ENCODE data around the gene CAMKMT. TPM values are rescaled to one million over a fixed set of nuclear protein-coding genes. Genes with fewer than 3 reads are reported as not detected.
A peak's percentile ranks its signal among the peaks of the same experiment; 100 is the strongest.
"Not testable (repeated sequence)": the region's sequence is repeated elsewhere in the genome, so short reads cannot be mapped to it uniquely, and the experiment has no call there.

CAMKMT gene
- total RNA-seq, 1 experiment from 2014 or later: 6.6 TPM

DNA sequence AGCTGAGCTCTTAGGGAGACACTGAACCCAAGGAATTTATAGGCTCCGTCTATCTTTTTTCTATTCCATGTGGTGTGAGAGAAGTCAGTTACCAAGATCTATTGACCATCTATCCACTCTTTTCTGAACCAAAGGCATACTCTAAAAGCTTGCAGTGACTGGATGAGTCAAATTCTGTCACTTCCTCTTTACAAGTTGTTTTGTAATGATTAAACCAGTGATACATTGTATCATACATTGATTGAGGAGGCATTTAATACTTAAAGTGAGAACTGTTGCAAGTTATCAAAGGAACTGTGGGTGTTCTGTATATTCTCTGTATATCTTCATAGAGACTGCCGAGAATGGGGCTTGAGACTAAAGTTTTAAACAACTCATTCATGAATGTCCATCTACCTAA is 188.8 kb downstream of the CAMKMT start:
- DNase-seq (ENCODE audit: low read depth): no peak

DNA sequence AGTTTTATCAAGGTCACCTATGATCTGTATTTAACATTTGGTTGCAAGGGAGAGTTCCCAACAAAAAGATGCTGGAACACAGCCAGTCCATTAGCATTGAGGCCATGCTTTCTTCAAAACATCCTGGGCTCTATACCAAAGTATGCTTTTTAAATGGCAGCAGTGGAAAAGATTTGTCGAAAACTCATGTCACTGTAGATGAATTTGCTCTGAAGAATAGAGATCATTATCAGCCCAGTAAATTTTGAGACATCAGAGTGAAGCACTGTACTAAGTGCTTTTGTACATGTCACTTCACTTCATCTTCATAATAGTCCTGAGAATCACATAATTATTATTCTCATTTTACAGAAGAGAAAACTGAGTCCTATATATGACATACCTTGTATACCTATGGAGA is 189.8 kb downstream of the CAMKMT start:
- no peak for DNase-seq (ENCODE audit: low read depth)

DNA sequence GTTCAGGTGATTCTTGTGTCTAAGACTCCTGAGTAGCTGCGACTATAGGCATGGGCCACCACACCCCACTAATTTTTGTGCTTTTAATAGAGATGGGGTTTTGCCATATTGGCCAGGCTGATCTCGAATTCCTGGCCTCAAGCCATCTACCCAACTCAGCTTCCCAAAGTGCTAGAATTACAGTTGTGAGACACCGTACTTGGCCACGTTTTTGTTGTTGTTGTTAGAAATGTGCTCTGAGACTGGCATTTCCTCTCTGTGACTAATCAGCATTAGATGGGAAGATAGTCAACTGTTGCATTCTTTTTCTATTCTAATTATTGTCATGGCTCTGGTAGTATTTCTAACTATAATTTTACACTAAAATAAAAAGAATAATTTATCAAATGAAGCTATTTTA is 191.7 kb downstream of the CAMKMT start:
- peak; percentile 74 for DNase-seq (ENCODE audit: low read depth)

DNA sequence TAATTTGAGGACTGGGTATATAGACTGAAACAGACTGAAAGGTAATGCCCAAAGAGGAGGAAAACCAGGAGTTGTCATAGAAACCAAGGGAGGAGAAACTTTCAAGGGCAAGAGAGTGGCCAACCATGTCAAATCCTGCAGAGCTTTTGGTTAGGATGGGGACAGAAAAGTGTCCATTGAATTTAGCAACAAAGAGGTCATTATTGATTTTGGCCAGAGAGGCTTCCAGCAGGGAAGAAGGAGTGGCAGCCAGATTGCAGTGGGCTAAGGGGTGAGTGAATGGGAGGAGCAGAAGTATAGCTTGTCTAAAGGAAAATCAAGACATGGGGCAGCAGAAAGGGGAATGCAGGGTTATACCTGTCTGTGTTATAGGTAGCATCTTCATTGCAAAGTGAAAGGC is 194.0 kb downstream of the CAMKMT start:
- no peak for DNase-seq (ENCODE audit: low read depth)

DNA sequence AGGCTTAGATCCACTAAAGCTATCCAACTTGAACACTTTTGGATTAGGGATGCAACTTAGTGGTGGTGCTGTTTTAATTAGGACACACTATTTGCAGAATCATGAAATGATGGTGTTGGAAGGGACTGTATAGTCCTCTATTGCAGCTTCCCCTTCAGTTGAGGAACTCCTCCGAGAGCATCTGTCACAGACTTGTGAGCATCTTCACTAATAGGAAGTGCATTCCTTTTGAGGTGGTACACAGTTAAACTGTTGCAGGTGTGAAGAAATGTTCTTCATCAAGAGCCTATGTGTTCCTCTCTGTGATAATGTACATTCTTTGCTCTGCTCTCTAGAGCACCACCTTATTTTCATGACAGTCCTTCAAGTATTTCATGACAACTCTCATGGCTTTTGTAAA is 197.4 kb downstream of the CAMKMT start:
- no peak for DNase-seq (ENCODE audit: low read depth)

DNA sequence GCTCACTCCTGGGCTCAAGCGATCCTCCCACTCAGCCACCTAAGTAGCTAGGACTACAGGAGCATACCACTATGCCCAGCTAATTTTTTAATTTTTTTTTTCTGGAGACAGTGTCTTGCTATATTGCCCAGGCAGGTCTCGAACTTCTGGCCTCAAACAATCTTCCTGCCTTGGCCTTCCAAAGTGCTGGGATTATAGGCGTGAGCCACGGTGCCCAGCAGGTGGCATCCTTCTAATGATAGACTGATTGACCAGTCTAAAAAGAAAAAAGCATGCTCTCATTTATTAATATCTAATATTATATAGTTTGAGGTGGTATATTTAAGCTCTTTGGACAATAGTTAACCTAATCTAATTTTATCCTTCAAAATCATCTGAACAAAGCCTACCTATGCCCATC is 198.6 kb downstream of the CAMKMT start:
- peak; percentile 17 for DNase-seq (ENCODE audit: low read depth)

DNA sequence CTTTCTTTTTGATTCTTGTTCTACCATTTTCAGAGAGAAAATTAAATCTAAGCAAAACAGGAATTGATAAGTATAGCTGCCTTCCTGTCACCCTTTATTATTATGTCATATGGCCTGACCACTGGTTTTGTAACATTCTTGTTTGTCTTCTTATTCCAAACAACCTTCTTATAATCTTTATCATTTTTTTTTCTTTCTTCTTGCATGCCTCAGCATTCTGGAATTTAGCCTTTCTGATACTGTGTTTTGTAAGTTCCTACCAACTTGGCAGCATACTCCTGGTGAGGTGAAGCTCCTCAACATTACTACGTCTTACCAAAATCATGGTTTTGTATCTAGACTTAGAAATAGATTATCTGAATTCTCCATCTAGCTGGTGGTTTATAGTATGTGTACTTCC is 199.2 kb downstream of the CAMKMT start:
- DNase-seq (ENCODE audit: low read depth): no peak

DNA sequence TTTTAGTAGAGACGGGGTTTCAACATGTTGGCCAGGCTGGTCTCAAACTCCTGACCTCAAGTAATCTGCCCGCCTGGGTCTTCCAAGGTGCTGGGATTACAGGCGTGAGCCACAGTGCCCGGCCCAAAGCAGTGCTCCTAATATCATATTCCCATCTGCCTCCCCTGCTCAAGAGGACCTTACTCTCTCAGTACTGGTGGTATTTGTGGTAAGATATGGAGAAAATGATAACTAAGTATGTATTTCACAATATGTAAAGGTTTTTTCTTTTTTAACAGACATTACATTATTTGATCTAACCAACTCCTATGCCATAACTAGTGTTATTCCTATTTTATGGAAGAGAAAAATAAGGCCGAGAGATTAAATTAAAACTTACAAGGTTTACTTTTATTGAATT is 201.0 kb downstream of the CAMKMT start:
- no peak for DNase-seq (ENCODE audit: low read depth)

DNA sequence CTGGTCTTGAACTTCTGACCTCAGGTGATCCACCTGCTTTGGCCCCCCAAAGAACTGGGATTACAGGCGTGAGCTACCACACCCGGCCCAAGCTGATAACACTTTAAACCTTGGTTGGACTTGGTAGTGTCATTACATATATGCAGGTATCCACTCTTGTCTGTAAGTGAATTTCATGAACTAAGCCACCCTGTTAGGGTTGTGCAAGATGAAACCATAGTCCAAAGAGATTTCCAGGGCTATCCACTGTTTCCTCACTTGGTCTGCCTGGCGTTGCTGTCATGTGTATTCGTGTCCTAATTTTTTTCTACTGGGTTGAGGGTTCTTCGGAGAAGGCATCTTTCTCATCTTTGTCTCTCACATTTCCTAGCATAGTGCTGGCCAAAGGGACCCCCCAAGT is 203.0 kb downstream of the CAMKMT start:
- DNase-seq (ENCODE audit: low read depth): no peak

DNA sequence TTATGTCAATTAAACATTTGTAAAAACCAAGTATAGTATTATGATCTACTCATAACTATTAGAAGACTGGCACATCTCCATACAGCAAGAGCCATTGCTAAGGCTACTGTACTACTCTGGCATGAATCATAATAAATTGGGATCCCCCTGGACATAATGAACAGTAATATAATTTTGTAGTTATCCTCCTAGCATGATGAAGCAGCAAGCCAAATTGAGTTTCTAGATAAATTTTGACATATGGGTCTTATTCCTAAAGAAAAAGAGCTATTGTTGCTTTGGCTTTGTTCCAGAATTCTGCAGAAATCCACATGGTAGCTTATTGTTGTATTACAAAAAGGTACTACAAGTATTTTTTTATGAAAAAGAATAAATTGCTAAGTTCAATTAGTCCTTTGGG is 204.3 kb downstream of the CAMKMT start:
- no peak for DNase-seq (ENCODE audit: low read depth)

DNA sequence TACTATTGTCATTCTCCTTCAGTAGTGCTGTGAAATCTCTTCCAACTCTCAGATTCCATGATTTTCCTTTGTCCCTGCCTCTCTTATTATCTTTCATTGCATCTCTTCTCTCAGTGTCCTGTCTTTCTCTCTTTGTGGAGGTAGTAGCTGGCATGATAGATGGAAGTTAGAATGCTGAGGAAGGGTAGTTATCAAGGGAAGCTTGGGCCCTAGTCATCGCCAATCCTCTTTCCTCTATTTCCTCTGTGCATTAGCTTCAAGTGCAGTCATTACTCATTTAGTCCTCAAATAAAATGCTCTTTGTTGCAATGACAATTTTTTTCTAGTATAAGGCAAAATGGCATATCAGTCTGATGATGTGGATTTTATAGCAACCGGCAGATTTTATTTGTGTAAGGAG is 207.7 kb downstream of the CAMKMT start:
- DNase-seq (ENCODE audit: low read depth): no peak

DNA sequence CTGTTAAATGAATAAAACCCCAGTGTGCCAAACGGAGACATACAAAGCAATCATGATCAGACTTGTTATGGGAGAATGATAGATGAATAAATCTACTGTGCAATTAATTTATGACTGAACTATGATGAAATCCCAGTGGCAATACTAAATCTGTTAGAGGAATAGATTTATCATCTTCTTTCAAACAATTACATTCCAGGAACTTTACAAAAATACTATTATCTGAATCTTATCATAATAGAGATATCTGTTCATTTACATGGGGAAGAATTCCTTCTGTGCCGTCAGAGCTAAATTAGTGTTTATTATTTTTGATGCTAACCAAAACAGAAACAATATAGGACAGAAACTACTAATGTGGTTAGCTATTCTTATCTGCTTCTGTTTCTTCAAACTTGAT is 208.5 kb downstream of the CAMKMT start:
- no peak for DNase-seq (ENCODE audit: low read depth)

DNA sequence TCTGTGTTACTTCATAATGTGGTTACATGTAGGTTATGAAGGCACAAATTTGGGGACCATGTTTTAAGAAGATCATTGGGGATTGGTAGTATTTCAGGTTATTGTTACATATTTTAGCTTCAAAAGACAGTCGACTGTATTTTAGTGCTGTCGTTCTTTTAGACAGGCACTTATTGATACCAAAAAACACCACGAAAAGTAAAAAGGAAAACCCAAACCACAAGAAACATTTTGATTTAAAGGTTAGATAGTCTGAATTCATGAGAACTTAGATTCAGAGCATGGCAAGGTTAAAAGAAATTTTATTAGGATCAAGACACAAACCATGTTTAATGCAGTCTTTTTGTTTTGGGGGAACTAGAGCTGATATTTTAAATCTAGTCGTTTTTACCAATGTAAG is 209.0 kb downstream of the CAMKMT start:
- DNase-seq (ENCODE audit: low read depth): no peak

DNA sequence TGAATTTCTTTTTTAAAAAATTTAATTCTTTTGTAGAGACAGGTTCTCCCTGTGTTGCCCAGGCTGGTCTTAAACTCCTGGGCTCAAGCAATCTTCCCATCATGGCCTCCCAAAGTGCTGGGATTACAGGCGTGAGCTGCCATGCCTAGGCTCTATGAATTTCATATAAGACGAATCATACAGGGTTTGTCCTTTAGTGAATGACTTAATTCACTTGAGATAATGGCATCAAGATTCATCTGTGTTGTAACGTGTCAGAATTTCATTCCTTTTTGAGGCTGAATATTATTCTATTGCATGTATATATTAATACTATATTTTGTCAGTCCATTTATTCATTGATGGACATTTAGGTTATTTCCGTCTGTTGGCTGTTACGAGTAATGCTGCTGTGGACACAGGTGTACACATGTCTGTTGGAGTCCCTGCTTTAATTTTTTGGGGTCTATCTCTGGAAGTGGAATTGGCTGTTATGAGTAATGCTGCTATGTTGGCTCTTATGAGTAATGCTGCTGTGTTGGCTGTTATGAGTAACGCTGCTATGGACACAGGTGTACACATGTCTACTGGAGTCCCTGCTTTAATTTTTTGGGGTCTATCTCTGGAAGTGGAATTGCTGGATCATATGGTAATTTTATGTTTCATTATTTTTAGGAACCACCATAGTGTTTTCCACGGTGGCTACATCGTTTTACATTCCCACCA is 210.6 kb downstream of the CAMKMT start:
- peak; percentile 46 for DNase-seq (ENCODE audit: low read depth)

DNA sequence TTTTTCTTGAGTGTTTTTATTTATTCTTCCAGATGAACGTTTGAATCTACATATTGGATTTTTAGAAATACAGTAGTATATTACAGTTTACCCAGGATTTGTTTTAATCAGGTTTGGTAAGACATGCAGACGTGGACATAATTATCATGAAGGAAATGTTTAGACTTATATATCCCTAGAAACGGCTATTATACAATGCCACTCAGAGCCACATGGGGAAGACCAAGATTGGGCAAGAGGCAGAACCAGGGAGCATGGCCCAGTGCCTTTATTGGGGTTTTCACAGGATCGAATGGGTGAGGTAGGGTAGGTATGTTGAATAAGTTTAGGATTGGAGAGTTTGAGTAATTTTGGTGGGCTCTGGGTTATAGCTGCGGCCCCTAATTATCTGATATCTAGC is 212.2 kb downstream of the CAMKMT start:
- no peak for DNase-seq (ENCODE audit: low read depth)

DNA sequence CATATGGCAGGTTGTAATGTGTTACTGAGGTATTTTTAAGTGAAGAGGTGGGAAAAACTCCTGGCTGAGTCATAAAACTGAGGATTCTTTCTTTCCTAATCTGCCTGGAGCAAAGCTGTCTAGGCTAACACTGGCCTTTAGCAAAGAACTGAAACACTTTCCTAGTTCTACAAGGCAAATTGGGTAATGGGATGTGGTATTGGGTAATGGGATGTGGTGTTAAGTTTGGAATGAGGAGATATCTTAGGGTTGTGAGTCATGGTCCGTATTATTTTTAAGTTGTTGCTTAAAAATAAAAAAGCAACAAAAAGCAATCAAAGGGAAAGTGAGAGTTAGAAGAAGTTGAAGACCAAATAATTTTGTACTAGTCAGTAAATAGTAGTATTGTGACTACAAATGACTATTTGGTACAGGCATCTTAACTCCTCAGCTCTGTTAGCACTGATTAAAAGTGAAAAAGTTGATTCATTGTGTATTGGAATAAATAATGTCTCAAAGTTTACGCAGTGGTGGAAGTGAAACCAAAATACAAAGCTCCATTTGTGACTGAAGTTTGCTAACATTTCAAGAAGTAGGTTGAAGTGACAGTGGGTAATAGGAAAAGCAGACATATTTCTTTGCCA is 216.8 kb downstream of the CAMKMT start:
- peak; percentile 71 for DNase-seq (ENCODE audit: low read depth)

DNA sequence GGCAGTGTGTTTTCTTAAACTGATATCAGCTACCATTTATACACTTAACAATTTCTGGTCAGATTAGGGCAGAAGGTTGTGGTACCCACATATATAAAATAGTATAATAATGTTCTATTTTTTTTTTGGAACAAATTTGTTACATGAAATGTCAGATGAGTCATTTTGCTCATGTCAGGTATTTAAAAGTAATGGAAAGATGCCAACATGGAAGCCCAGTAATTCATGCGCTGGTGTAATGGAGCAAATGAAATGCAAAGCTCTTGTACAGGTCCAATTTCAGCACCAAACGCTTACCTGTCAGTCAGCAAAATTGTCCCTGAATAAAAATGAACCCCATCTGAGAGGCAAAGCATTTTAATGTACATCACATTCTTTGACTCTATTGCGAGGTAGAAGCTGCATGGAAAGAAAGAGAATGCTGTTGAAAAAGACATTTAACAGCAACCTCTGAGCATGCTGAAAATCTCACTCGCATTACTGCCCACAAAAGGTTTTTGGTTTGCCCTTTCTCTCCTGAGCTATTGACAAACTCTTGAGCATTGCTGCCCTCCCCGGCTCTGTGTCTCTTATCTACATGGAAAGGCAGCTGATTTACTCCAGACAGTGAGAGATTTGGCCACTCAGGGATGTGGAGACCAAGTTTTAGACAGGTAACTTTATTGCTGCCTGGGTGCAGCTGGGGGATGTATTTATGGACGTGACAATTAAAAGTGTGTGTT is 217.5 kb downstream of the CAMKMT start:
- peak; percentile 14 for DNase-seq (ENCODE audit: low read depth)

DNA sequence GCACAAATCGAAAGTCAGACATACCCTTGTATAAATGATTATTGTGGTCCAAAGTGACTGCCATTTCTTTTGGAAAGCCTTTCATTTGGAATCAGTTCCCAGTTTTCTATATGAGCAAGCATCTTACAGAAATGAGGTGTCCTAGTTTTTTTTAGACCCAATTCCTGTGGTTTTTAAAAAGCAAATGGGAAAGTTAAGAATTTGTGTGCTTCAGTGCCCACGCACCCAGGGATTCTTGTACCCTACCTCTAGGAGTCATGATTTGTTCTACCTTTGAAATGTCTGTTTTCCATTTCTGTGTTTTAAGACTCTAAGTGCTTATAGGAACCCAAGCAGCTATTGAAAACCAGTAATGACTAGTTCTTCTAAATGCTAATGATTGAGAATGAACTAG is 218.1 kb downstream of the CAMKMT start:
- DNase-seq (ENCODE audit: low read depth): peak; percentile 3

DNA sequence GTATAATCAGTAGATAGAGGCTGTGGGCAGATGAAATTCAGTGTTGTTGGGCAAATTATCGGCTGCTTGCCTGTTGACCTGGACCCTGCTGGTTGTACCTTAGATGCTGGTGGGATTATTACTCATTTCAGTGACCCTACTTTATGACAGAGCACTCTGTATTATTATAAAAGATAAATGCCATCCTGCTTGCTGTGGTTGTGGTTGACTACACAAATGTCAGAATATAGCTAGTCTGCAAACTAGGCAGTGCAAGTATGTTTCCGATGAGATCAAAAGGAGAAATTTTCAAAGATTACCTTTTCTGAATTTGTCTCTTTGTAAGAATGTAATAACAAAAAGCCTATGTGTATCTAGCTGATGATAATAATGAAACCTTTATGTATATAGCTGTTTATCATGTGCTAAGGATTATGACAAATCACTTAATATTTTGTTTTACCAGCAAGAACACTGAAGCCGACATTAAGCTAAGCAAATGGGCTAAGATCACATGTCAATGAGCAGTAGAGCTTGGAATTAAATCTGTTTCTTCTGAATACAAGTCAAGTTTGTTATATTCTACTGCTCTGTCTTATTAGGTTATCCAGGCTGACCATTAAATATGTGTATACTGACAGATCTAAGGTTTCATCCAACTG is 219.2 kb downstream of the CAMKMT start:
- no peak for DNase-seq (ENCODE audit: low read depth)

DNA sequence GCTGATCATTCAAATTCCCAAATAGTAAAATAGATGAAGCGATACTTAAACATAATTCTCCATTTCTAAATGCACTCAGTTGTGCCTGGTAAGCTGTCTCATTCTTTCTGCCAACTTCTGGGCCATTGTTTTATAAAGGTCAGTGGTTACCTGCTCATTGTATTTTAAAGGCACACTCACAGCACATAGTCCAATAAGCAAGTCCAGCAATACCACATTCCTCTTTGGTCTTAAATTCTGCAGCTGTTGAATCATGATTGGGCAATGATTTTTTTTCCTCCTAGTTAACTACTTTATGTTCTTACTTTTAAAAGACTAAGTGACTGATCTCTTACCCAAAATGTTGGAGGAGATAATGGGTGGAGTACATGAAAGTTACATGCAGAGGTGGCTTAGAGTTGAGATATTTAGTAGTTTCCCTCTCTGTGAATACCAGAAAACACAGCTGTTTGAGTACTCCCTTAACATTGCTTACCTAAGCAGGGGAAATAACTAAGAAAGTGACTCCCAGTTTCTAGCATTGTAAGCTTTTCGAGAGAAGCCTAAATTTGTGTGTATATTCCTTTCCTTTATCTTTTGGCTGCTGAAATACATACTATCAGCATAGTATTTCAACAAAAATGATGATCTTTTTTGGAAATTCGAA is 220.7 kb downstream of the CAMKMT start:
- DNase-seq (ENCODE audit: low read depth): no peak

DNA sequence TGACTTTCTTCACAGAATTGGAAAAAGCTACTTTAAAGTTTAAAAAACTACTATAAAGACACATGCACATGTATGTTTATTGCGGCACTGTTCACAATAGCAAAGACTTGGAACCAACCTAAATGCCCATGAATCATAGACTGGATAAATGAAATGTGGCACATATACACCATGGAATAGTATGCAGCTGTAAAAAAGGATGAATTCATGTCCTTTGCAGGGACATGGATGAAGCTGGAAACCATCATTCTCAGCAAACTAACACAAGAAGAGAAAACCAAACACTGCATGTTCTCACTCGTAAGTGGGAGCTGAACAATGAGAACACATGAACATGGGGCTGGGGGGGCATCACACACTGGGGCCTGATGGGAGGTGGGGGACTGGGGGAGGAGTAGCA is 233.9 kb downstream of the CAMKMT start:
- not testable (repeated sequence) for DNase-seq (ENCODE audit: low read depth)
